Stimulated activated CD4-positive, alpha-beta T cell treated with anti-CD3 and anti-CD28 coated beads, Interleukin-12 subunit alpha, Interleukin-12 subunit beta, amount 100 ng/mL, for 24 hours (primary cell): Measurements from ENCODE around the gene HOXC5.
"Not testable (repeated sequence)": the region's sequence is repeated elsewhere in the genome, so short reads cannot be mapped to it uniquely, and the experiment has no call there.

ENCODE experiments used
- DNase-seq, 2 experiments: peaks; one replicate each; pipeline ENCODE4 v3.0.0-alpha.2; 2020; ENCODE audit warnings: low read depth in 2 of 2

The HOXC5 gene

DNA sequence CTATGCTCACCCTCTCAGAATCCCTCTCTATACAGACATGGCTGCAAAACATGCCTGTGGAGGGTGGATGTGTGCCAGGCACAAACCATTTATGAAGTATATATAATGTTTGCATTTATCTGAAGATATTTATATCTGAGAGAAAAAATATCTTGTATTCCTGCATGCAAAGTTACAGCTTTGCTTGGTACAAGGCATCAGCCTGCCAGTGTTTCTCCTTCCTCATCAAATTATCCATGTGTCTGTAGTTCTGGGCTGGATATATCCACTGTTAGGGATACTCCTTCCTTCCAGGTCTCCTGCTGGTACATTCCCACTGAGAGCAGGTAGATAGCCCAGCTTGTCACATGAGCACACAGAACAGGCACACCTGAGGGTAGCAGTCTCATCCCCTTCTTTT, 32.8 kb downstream of the HOXC5 start:
- no peak for DNase-seq

DNA sequence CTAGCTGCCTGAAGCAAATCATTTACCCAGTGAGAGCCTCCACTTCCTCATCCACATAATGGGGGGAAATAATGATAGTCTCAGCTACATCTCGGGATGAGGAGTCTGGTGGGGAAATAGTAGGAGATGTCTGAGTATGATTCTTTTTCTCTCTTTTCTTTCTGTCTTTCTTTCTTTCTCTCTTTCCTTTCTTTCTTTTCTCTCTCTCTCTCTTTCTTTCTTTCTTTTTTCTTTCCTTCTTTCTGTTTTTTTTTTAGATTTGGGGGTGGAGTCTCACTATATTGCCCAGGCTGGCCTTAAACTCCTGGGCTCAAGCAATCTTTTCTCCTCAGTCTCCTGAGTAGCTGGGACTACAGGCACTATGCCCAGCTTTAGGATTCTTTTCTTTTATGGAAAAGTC, 33.6 kb downstream of the HOXC5 start:
- DNase-seq: no peak

DNA sequence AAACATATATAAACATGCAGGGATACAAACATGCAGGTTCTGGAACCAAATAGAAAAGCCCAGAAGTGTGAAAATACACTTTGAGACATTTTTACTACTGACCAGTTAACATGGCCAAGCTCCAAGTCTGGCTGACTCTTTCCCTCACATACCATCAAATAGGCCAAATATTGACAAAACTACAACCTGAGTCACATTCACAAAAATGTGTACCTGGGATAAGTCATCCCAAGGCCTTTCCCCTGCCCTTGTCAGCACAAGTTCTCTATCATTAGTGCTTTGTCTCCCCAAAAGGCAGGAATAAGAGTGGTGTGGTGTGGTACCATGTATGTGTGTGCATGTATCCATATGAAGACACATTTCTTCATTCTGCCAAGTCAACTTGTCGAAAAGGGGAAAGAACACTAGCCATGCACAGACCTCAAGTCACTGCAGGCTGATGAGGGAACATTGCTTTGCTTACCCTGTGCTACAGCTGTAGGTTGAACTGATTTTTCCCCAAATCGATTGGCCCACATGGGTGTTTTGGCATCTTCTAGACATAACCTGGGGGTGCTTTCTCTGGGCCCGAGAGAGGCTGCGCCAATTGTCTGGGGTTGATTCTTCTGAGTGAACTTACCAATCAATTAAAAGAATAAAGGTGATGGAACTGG, 35.7 kb downstream of the HOXC5 start:
- no peak for DNase-seq

DNA sequence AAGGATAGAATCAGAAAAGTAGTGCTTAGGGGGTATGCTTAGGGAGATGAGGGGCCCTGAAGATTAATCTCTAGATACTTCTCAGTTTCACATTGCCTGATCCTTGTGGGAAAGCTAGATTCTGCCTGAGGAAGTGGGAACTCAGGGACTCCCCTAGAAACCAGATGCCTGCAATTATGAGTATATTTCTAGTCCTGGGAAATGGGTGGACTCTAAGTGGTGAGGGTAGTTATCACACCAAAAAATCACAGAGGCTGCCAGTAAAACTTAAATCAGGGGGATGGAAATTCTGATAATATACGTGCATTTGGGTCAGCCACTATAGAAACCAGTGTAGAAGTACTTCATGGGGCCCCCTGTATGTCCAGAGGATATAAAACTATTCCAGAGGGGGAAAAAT, 39.1 kb downstream of the HOXC5 start:
- no peak for DNase-seq

DNA sequence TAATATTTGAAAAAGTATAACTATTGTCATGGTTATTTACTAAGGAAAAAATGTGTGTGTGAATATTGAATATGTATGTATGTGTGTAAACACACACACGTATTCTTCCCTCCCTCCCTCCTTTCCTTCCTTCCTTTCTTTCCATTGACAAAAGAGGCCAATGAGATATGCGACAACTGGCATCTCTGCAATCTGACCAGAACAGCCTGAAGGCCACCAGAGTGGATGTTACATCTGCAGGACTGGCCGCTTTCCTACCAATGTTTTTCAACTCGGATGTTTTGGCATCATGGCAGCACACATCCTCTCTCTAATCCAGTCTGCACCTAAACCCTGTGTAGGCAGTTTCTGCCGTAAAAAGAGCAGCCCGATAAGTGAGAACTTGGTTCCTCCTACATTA, 41.5 kb downstream of the HOXC5 start:
- DNase-seq: no peak

DNA sequence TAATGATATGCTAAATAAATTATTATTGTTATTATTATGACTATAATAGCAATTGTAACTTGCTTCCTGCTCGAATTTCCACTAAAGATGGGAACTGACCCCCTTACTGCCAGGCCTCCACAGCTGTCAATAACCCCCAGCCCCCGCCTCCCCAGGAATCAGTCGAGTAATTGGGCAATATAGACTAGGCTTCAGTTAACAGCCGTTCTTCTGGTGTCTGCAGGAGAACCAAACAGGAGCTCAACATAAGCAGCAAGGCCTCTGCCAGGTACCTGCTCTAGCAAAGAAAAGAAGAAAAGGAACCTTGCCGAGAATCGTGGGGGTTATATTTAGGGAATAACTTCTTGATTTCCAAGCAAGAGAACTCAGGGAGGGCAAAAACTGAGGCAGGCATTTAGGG, 42.6 kb downstream of the HOXC5 start:
- DNase-seq: no peak

DNA sequence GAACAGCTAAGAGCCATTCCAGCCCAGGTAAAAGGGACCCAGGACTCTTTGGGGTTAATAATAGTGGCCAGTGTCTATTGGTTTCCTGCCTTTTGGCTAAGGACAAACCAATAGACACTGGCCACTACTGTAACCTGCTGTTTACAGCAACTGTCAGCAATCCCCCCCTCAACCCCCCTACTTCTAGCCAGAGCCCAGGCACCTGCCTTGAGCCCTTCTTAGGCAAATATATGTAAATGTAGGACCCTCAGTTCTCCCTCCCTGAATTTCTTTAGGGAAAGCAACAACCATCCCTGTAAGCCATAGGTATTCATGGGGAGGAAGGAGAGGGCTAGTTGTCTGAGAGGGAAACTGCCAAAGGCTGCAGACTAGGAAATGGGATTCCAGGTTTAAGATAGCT, 43.1 kb downstream of the HOXC5 start:
- no peak for DNase-seq

DNA sequence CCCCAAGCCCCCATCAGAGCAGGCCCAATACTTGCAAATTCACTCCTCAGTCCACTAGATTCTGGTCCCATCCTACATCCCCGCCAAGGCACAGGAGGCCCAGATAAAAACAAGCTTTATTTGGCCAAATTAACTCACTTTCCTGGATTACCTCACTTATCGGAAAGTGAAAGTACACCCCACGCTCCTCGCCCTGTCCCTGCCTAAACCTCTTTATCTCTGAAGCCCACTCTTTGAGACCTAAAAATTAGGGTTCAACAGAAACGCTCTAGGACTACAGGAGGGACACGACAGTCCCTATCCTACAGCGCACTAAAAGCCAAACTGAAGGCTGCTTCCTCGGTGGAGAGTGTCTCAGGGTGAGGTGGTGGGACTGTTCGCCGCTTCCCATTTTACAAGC, 45.0 kb downstream of the HOXC5 start:
- DNase-seq: not testable (repeated sequence)

DNA sequence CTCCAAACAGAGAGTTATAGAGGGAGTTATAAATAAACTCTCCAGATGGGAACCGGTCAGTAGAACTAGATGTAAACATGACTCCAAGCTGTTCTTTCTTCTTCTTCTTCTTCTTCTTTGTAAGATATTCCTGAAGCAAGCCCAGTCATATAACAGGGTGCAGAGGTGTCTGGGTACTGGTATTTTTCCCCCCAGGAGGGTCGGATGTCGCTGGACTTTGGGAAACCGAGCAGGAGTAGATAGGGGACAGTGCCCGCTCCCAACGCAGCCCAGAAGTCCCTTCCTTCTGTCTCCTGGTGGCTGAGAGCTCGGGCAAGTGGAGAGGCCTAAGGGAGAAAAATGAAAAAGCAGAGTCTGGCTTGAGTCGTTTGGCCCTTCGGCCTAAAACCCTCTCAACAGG, 46.3 kb downstream of the HOXC5 start:
- DNase-seq: not testable (repeated sequence)

DNA sequence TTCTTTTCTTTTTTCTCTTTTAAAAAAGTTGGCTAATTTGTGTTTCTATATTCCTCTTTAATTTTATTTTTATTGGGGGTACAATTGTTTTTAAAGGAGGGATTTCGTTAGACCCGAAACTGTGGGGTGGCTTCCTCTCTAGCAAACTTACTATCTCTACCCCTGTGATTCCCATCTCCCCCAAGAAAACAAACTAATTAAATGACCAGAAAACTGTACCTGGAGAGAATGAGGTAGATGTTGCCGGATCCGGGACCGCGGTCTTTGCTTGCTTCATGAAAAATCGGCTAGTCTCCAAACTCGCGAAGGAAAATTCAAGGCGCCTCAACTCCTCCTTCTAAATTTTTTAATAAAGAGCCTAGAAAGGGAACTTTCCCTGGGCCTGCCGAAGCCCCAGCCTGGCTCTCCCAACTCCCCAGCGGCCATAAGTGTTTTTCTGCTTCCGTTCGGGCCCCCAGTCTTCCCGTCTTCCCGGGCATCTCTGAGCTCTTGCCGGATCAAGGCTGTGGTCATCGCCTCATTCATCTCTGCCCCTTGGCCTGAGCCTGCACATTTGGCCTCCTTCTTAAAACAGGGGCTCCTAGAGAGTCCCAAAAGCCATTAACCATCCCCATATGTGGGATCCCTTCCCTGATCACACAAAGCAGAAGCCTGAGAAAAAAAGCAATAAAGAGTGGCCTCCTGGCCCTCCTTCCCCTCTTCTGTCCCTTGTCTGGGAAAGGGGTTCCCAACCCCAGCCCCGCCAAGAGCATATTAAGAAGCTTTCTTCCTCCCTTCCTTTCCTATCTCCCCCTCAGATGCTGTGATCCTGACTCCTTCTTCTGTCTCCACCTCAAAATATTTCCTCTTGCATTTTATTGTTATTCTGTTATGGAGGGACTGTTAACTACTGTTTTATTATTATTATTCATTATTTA, 47.4 kb downstream of the HOXC5 start:
- not testable (repeated sequence) for DNase-seq

DNA sequence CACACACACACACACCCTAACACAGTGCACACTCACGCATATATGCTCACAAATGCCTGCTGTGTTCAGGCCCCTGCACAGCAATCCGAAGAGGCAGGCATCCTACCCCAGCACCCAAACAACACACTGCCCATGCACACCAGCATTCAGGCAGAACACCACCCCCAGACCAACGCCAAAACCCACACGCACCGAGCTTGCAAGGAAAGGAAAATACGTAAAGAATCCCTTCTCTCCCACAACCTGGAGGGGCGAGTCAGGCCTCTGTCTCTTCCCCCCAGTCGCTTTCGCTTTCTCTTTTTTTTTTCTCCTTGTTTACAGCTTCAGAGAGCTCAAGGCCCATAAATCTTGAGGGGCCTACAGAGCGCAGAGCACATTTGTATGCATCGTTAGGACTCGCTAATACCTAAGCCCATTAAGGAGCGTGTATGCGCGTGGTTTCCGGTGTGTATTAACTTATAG, 48.2 kb downstream of the HOXC5 start:
- DNase-seq: not testable (repeated sequence)

DNA sequence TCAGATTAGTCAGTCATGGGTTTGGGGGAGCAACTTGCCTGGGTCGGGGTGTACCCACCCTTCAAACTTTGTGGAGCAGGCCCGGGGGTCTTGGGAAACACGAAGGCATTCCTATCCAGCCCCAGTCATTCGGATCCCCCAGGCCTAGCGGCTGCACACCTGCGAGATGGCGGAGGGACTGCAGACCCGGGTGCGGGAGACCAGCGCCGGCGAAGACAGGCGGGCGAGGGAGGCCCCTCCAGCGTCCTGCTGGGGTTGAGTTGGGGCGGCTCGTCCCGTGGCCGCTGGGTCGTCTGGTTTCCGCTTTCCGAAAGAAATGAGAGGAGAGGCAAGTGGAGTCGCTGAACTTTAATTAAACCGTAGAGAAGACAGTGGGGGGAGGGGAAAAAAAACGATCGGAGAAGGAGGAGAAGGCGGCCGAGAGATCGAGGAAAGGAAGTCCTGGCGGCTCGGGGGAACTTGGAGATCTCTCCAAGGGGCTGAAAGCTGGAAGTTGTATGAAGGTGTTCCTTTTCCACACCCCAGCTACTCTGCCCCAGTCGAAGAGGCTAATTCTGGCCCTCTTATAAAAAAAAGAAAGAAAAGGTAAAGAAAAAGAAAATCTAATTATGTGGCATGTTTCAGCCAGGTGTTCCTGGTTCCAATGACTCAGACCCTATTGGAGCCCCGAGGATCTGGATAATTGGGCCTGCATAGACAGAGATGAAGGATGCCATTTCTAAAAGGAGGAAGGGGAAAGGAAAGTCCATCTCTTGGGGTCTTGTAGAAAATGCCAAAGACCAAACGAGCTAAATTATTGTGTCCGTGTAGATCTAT, 48.9 kb downstream of the HOXC5 start:
- not testable (repeated sequence) for DNase-seq

DNA sequence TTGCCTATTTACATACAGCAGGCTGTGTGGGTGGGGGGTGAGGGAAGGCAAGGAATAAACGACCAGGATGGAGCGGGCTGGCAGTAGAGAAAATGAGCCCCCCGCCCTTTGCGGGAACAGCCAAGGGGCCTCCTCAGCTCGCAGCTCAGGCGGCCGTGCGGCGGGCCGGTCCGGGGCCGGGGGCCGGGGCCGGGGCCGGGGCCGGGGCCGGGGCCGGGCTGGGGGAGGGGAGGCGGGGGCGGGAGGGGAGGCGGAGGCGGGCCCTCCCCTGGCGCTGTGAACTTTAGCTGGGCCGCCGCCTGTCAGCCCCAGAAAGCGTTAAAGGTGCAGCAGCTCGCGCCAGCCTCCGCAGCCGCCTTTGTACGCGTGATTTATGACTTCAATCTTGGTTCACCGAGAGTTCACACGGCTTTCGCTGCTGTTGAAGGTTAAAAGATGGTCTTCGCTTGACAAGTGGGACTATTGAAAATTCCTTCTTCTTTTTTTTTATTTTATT, 49.6 kb downstream of the HOXC5 start:
- no peak for DNase-seq
